Activated T-cell treated with anti-CD3 and anti-CD28 coated beads for 48 hours (primary cell): ENCODE data around the gene ZAR1.
A peak's percentile ranks its signal among the peaks of the same experiment; 100 is the strongest.
"Not testable (repeated sequence)": the region's sequence is repeated elsewhere in the genome, so short reads cannot be mapped to it uniquely, and the experiment has no call there.

Source experiments
- DNase-seq: peaks from one replicate; pipeline ENCODE4 v3.0.0-alpha.2; 2020; ENCODE audit warnings: low read depth

The ZAR1 gene

GRCh38 chr4:48490012-48490679, at the start of gene ZAR1:
Gene ZAR1 (plus strand): TSS chr4:48490252. CDS start chr4:48490292, 40 bp downstream.
- no peak for DNase-seq

GRCh38 chr4:48440914-48441313, 49.1 kb upstream of the ZAR1 start:
- DNase-seq, result not testable (repeated sequence)

GRCh38 chr4:48445704-48446103, 44.3 kb upstream of the ZAR1 start:
- DNase-seq, result no peak

- no peak for DNase-seq
Observed at GRCh38 chr4:48446642-48447041, 43.4 kb upstream of the ZAR1 start.

GRCh38 chr4:48449151-48449550, 40.9 kb upstream of the ZAR1 start:
- DNase-seq, result no peak

- no peak for DNase-seq
Observed at GRCh38 chr4:48450740-48451139, 39.3 kb upstream of the ZAR1 start.

- not testable (repeated sequence) for DNase-seq
Observed at GRCh38 chr4:48451656-48452055, 38.4 kb upstream of the ZAR1 start.

- DNase-seq, result no peak
Observed at GRCh38 chr4:48454591-48454990, 35.5 kb upstream of the ZAR1 start.

GRCh38 chr4:48461000-48461399, 29.1 kb upstream of the ZAR1 start:
- no peak for DNase-seq

GRCh38 chr4:48462363-48462762, 27.7 kb upstream of the ZAR1 start:
- no peak for DNase-seq

GRCh38 chr4:48467442-48467841, 22.6 kb upstream of the ZAR1 start:
- DNase-seq, result no peak

- DNase-seq, result no peak
Observed at GRCh38 chr4:48467891-48468290, 22.2 kb upstream of the ZAR1 start.

GRCh38 chr4:48470137-48470536, 19.9 kb upstream of the ZAR1 start:
- DNase-seq, result no peak

- DNase-seq, result no peak
Observed at GRCh38 chr4:48470570-48470969, 19.5 kb upstream of the ZAR1 start.

- DNase-seq, result no peak
Observed at GRCh38 chr4:48472794-48473193, 17.3 kb upstream of the ZAR1 start.

- no peak for DNase-seq
Observed at GRCh38 chr4:48475770-48476169, 14.3 kb upstream of the ZAR1 start.

- no peak for DNase-seq
Observed at GRCh38 chr4:48478273-48478672, 11.8 kb upstream of the ZAR1 start.

GRCh38 chr4:48481581-48481980, 8.5 kb upstream of the ZAR1 start:
- DNase-seq, result no peak

- DNase-seq, result peak; percentile 14
Observed at GRCh38 chr4:48483006-48483776, 6.9 kb upstream of the ZAR1 start, which contains the start of gene SLC10A4. Gene SLC10A4 (plus strand): TSS chr4:48483343. CDS start chr4:48483562, 219 bp downstream.

GRCh38 chr4:48483777-48484493, 6.1 kb upstream of the ZAR1 start:
- no peak for DNase-seq

- DNase-seq, result no peak
Observed at GRCh38 chr4:48484494-48485168, 5.4 kb upstream of the ZAR1 start.

GRCh38 chr4:48489683-48490011, 405 bp upstream of the ZAR1 start:
- DNase-seq, result no peak
